Neural cell (in vitro differentiated cells): Measurements from ENCODE around the gene GJB3. TPM values are rescaled to one million over a fixed set of nuclear protein-coding genes. Genes with fewer than 3 reads are reported as not detected.

Experiments
- H2AFZ ChIP-seq: fragments of 200-600, 300-800 bp; sonication (generic), shearing (Covaris generic); 2 replicates; pipeline ENCODE4 v1.6.0; 2014; ENCODE audit warnings: low read depth, mild to moderate bottlenecking, antibody characterized with exemption, low read length, moderate library complexity
- H3F3A ChIP-seq: fragments of 200-600 bp; shearing (Covaris generic); 2 replicates; pipeline ENCODE4 v1.6.1; 2016; ENCODE audit warnings: mild to moderate bottlenecking, moderate library complexity, mixed read lengths, antibody characterized with exemption, low read length; ENCODE audit not compliant: insufficient read depth, poor library complexity, severe bottlenecking
- H3K27ac ChIP-seq: fragments of 200-600, 300-800 bp; sonication (generic), shearing (Covaris generic); 2 replicates; pipeline ENCODE4 v1.5.1; 2014; ENCODE audit warnings: mild to moderate bottlenecking, low read length, moderate library complexity
- H3K27me3 ChIP-seq: fragments of 300-800, 200-600 bp; sonication (generic), shearing (Covaris generic); 2 replicates; pipeline ENCODE4 v1.6.0; 2014; ENCODE audit warnings: mild to moderate bottlenecking, low read depth, low read length, moderate library complexity; ENCODE audit not compliant: insufficient read depth
- H3K36me3 ChIP-seq: fragments of 300-800, 200-600 bp; sonication (generic), shearing (Covaris generic); 2 replicates; pipeline ENCODE4 v1.5.1; 2014; ENCODE audit warnings: mild to moderate bottlenecking, antibody characterized with exemption, low read length, moderate library complexity; ENCODE audit not compliant: insufficient read depth
- H3K4me2 ChIP-seq: fragments of 300-800, 200-600 bp; sonication (generic), shearing (Covaris generic); 2 replicates; pipeline ENCODE4 v1.6.0; 2014; ENCODE audit warnings: mild to moderate bottlenecking, low read length
- H3K4me3 ChIP-seq: fragments of 300-800, 200-600 bp; sonication (generic), shearing (Covaris generic); 2 replicates; pipeline ENCODE4 v1.5.1; 2014; ENCODE audit warnings: mild to moderate bottlenecking, low read length, moderate library complexity
- H3K79me2 ChIP-seq: fragments of 200-600 bp; shearing (Covaris generic); replicated peaks from 2 replicates; pipeline ENCODE4 v1.6.0; 2014; ENCODE audit warnings: mild to moderate bottlenecking, low read length, moderate library complexity; ENCODE audit not compliant: insufficient read depth
- H3K9ac ChIP-seq: fragments of 300-800, 200-600 bp; sonication (generic), shearing (Covaris generic); 2 replicates; pipeline ENCODE4 v1.6.1; 2016; ENCODE audit warnings: mild to moderate bottlenecking, low read length, mixed read lengths
- H3K9me2 ChIP-seq: fragments of 200-600 bp; shearing (Covaris generic); 2 replicates; pipeline ENCODE4 v1.6.1; 2016; ENCODE audit warnings: mild to moderate bottlenecking, low read length, mixed read lengths; ENCODE audit not compliant: insufficient read depth
- H3K9me3 ChIP-seq: fragments of 200-600, 300-800 bp; sonication (generic), shearing (Covaris generic); 2 replicates; pipeline ENCODE4 v1.6.1; 2016; ENCODE audit warnings: mild to moderate bottlenecking, mixed run types, low read length, moderate library complexity, mixed read lengths
- H4K20me1 ChIP-seq: fragments of 200-600 bp; shearing (Covaris generic); 2 replicates; pipeline ENCODE4 v1.6.1; 2016; ENCODE audit warnings: mild to moderate bottlenecking, mixed run types; ENCODE audit not compliant: insufficient read depth
- EP300 ChIP-seq: fragments of 450-650 bp; conservative IDR thresholded peaks from 2 replicates; pipeline ENCODE4 v1.6.1; 2014; ENCODE audit warnings: antibody characterized with exemption, mild to moderate bottlenecking, moderate library complexity; ENCODE audit not compliant: poor library complexity, severe bottlenecking
- EZH2 ChIP-seq: fragments of 200-600, 300-800 bp; shearing (Covaris generic), sonication (generic); IDR thresholded peaks from 2 replicates; pipeline ENCODE4 v1.6.1; 2014; ENCODE audit warnings: antibody characterized with exemption, low read length, borderline replicate concordance, mild to moderate bottlenecking; ENCODE audit not compliant: insufficient read depth, poor library complexity, severe bottlenecking
- MXI1 ChIP-seq: fragments of 450-650 bp; conservative IDR thresholded peaks from 2 replicates; pipeline ENCODE4 v1.6.1; 2014; ENCODE audit warnings: antibody characterized with exemption, mild to moderate bottlenecking; ENCODE audit not compliant: poor library complexity, severe bottlenecking
- POLR2AphosphoS5 ChIP-seq: IDR thresholded peaks from 2 replicates; pipeline ENCODE4 v1.6.1; 2012
- RAD21 ChIP-seq: fragments of 450-650 bp; conservative IDR thresholded peaks from 2 replicates; pipeline ENCODE4 v1.6.1; 2014; ENCODE audit warnings: antibody characterized with exemption, mild to moderate bottlenecking, moderate library complexity
- SMC3 ChIP-seq: fragments of 450-650 bp; conservative IDR thresholded peaks from 2 replicates; pipeline ENCODE4 v1.6.1; 2014; ENCODE audit warnings: antibody characterized with exemption, mild to moderate bottlenecking, moderate library complexity; ENCODE audit not compliant: poor library complexity
- TAF1 ChIP-seq: IDR thresholded peaks from 2 replicates; pipeline ENCODE4 v1.6.1; 2012; ENCODE audit warnings: low read depth
- polyA plus RNA-seq: library from polyadenylated mRNA; depleted of rRNA; stranded (reverse); fragments of >200 nt; gene quantifications from 2 replicates; pipeline ENCODE4 v1.2.3, GENCODE V29; 2014
- TF ChIP-seq, protein P1 (sequence below): IDR thresholded peaks from 2 replicates; pipeline ENCODE4 v1.6.1; 2012; ENCODE audit warnings: borderline replicate concordance
- TF ChIP-seq, protein P2 (sequence below): fragments of 450-650 bp; IDR thresholded peaks from 2 replicates; pipeline ENCODE4 v1.5.1; 2014; ENCODE audit warnings: antibody characterized with exemption, mild to moderate bottlenecking, moderate library complexity; ENCODE audit not compliant: poor library complexity, severe bottlenecking

Gene GJB3
- polyA plus RNA-seq, 1 donor from 2014 or later: not detected

DNA sequence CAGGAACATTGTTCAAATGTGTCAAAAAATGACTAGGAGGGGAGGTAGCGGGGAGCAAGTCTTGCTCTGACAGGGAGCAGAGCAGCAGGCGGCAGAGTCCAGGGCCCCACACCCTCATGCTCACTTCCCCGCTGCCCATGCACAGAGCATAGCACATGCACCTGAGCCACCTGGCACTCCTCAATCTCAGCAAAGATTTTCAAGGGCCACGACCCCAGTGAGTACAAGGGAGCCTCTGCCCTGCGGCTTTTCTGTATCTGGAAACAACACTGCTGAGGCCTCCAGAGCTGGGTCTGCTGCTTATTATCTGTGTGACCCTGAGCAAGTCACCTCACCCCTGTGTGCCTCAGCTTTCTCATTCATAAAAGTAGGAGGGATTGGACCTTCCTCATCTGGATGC is 1.1 kb upstream of the GJB3 start:
- no peak for TF ChIP-seq TAF1
- TF ChIP-seq EP300: no peak
- no peak for TF ChIP-seq EZH2
- TF ChIP-seq, protein P1, sequence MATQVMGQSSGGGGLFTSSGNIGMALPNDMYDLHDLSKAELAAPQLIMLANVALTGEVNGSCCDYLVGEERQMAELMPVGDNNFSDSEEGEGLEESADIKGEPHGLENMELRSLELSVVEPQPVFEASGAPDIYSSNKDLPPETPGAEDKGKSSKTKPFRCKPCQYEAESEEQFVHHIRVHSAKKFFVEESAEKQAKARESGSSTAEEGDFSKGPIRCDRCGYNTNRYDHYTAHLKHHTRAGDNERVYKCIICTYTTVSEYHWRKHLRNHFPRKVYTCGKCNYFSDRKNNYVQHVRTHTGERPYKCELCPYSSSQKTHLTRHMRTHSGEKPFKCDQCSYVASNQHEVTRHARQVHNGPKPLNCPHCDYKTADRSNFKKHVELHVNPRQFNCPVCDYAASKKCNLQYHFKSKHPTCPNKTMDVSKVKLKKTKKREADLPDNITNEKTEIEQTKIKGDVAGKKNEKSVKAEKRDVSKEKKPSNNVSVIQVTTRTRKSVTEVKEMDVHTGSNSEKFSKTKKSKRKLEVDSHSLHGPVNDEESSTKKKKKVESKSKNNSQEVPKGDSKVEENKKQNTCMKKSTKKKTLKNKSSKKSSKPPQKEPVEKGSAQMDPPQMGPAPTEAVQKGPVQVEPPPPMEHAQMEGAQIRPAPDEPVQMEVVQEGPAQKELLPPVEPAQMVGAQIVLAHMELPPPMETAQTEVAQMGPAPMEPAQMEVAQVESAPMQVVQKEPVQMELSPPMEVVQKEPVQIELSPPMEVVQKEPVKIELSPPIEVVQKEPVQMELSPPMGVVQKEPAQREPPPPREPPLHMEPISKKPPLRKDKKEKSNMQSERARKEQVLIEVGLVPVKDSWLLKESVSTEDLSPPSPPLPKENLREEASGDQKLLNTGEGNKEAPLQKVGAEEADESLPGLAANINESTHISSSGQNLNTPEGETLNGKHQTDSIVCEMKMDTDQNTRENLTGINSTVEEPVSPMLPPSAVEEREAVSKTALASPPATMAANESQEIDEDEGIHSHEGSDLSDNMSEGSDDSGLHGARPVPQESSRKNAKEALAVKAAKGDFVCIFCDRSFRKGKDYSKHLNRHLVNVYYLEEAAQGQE: no peak
- no peak for TF ChIP-seq SMC3
- TF ChIP-seq RAD21: no peak
- TF ChIP-seq, protein P2, sequence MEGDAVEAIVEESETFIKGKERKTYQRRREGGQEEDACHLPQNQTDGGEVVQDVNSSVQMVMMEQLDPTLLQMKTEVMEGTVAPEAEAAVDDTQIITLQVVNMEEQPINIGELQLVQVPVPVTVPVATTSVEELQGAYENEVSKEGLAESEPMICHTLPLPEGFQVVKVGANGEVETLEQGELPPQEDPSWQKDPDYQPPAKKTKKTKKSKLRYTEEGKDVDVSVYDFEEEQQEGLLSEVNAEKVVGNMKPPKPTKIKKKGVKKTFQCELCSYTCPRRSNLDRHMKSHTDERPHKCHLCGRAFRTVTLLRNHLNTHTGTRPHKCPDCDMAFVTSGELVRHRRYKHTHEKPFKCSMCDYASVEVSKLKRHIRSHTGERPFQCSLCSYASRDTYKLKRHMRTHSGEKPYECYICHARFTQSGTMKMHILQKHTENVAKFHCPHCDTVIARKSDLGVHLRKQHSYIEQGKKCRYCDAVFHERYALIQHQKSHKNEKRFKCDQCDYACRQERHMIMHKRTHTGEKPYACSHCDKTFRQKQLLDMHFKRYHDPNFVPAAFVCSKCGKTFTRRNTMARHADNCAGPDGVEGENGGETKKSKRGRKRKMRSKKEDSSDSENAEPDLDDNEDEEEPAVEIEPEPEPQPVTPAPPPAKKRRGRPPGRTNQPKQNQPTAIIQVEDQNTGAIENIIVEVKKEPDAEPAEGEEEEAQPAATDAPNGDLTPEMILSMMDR: no peak
- TF ChIP-seq POLR2AphosphoS5: no peak
- no peak for TF ChIP-seq MXI1

DNA sequence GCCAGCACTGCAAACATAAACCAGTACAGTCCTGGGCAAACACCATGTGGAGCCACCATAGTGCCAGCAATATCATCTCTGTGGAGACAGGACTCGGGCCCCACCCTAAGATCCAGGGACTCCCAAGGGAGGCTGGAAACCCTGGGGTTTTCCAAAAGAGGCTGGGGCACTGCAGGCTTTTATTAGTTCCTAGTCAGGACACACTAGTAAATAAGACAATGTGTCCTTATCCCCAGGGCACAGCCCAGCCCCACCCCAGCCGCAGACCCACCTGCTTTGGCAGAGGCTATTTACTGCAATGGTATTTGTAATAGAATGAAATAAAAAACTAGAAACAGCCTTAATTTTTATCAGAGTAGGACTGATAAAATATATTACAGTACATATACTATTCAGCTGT is 486 bp upstream of the GJB3 start:
- Histone ChIP-seq H4K20me1 (no peaks in the 10 kb centered on the region), H3K27ac (no peak overlapping the region), H2AFZ (no peak overlapping the region), H3K4me3 (no peak overlapping the region), H3K27me3 (peaks cover 44% of the 10 kb centered on the region), H3K79me2 (no peaks in the 10 kb centered on the region), H3F3A (no peaks in the 10 kb centered on the region), H3K9me2 (no peaks in the 10 kb centered on the region), H3K36me3 (no peaks in the 10 kb centered on the region), H3K4me2 (no peak overlapping the region), H3K9me3 (no peaks in the 10 kb centered on the region), H3K9ac (no peak overlapping the region)
- TF ChIP-seq, protein P2: no peak
- no peak for TF ChIP-seq EP300

More for the DNA sequence above, 1.1 kb upstream of the GJB3 start:
- Histone ChIP-seq H3K9me2 (no peaks in the 10 kb centered on the region), H3K9me3 (no peaks in the 10 kb centered on the region), H3K27me3 (peaks cover 44% of the 10 kb centered on the region), H3K27ac (no peak overlapping the region), H3K4me2 (no peak overlapping the region), H2AFZ (no peak overlapping the region), H3K4me3 (no peak overlapping the region), H3K36me3 (no peaks in the 10 kb centered on the region), H4K20me1 (no peaks in the 10 kb centered on the region), H3K79me2 (no peaks in the 10 kb centered on the region), H3F3A (no peaks in the 10 kb centered on the region), H3K9ac (no peak overlapping the region)
